ENCODE results near the gene PCDH9. TPM values are rescaled to one million over a fixed set of nuclear protein-coding genes. Genes with fewer than 3 reads are reported as not detected.
"Not testable (repeated sequence)": the region's sequence is repeated elsewhere in the genome, so short reads cannot be mapped to it uniquely, and the experiment has no call there.

The PCDH9 gene
- total RNA-seq, 1 experiment from 2014 or later = 5.8 TPM

GRCh38 chr13:66887088-66887487 is 343.0 kb downstream of the PCDH9 start:
- DNase-seq (ENCODE audit: low spot score) = no peak
- ChIA-PET POLR2A (ENCODE audit: low non-redundant PET) (no interaction called here), CTCF (no interaction called here)
- H3K4me3 ChIP-seq (ENCODE audit: low read depth, low read length, poor library complexity, severe bottlenecking) = no peak overlapping the region
- H3K27me3 ChIP-seq (replicated peaks; ENCODE audit: insufficient read depth, low read depth, low read length, poor library complexity) = no peaks in the 10 kb centered on the region
- H3K36me3 ChIP-seq (ENCODE audit: insufficient read depth, low read length, poor library complexity, severe bottlenecking) = no peaks in the 10 kb centered on the region
- BruUV-seq (replicated peaks) = no TSS peak
- no peaks in the 10 kb centered on the region for H3K9me3 ChIP-seq (ENCODE audit: low read depth, low read length, poor library complexity, severe bottlenecking)
- TF ChIP-seq CTCF (conservative IDR thresholded peaks at IDR 0.05; ENCODE audit: low read depth, low read length) (no peak), EZH2 (IDR thresholded peaks at IDR 0.05; ENCODE audit: borderline replicate concordance, low read depth, low read length, poor library complexity, severe bottlenecking) (no peak)
- H3K27ac ChIP-seq (ENCODE audit: low read depth, low read length, poor library complexity, severe bottlenecking) = no peak overlapping the region
- intact Hi-C loops (cut with micrococcal nuclease; ENCODE audit: unreplicated experiment) = no loop called here
- no peaks in the 10 kb centered on the region for H3K4me1 ChIP-seq (ENCODE audit: insufficient read depth, low read length, poor library complexity, severe bottlenecking)

DNA sequence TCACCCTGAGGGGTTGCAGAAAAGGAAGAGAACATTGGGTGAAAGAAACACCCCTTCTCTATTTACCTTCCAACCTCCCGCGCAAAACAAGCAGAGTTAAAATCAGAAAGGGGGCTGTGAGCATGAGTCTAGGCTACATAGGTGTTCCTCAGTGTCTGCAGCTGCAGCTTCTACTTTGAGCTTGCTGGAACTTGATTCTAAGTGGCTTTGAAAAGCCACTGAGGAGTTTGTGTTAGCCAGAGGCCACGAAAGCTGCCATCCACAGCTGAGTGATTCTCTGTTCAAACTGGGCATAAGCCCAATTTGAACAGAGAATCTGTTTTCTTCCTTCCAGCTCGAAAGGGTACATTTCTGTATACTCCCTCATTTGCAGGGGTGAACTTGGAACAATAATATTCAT is 343.9 kb downstream of the PCDH9 start:
- H3K9me3 ChIP-seq (ENCODE audit: low read depth, low read length, poor library complexity, severe bottlenecking) = no peaks in the 10 kb centered on the region
- no peak for DNase-seq (ENCODE audit: low spot score)
- intact Hi-C loops (cut with micrococcal nuclease; ENCODE audit: unreplicated experiment) = no loop called here
- H3K36me3 ChIP-seq (ENCODE audit: insufficient read depth, low read length, poor library complexity, severe bottlenecking) = no peaks in the 10 kb centered on the region
- no peaks in the 10 kb centered on the region for H3K4me1 ChIP-seq (ENCODE audit: insufficient read depth, low read length, poor library complexity, severe bottlenecking)
- ChIA-PET POLR2A (ENCODE audit: low non-redundant PET) (no interaction called here), CTCF (no interaction called here)
- H3K27ac ChIP-seq (ENCODE audit: low read depth, low read length, poor library complexity, severe bottlenecking) = no peak overlapping the region
- no peak overlapping the region for H3K4me3 ChIP-seq (ENCODE audit: low read depth, low read length, poor library complexity, severe bottlenecking)
- no TSS peak for BruUV-seq (replicated peaks)
- H3K27me3 ChIP-seq (replicated peaks; ENCODE audit: insufficient read depth, low read depth, low read length, poor library complexity) = no peaks in the 10 kb centered on the region
- no peak for TF ChIP-seq EZH2 (IDR thresholded peaks at IDR 0.05; ENCODE audit: borderline replicate concordance, low read depth, low read length, poor library complexity, severe bottlenecking)
- no peak for TF ChIP-seq CTCF (conservative IDR thresholded peaks at IDR 0.05; ENCODE audit: low read depth, low read length)

GRCh38 chr13:66881170-66881569 is 349.0 kb downstream of the PCDH9 start:
- intact Hi-C loops (cut with micrococcal nuclease; ENCODE audit: unreplicated experiment); H3K4me3 ChIP-seq (ENCODE audit: low read depth, low read length, poor library complexity, severe bottlenecking); H3K9me3 ChIP-seq (ENCODE audit: low read depth, low read length, poor library complexity, severe bottlenecking); POLR2A ChIA-PET (ENCODE audit: low non-redundant PET); H3K27ac ChIP-seq (ENCODE audit: low read depth, low read length, poor library complexity, severe bottlenecking); H3K4me1 ChIP-seq (ENCODE audit: insufficient read depth, low read length, poor library complexity, severe bottlenecking); BruUV-seq (replicated peaks); H3K36me3 ChIP-seq (ENCODE audit: insufficient read depth, low read length, poor library complexity, severe bottlenecking); H3K27me3 ChIP-seq (replicated peaks; ENCODE audit: insufficient read depth, low read depth, low read length, poor library complexity); CTCF ChIA-PET; DNase-seq (ENCODE audit: low spot score): not testable (repeated sequence)

DNA sequence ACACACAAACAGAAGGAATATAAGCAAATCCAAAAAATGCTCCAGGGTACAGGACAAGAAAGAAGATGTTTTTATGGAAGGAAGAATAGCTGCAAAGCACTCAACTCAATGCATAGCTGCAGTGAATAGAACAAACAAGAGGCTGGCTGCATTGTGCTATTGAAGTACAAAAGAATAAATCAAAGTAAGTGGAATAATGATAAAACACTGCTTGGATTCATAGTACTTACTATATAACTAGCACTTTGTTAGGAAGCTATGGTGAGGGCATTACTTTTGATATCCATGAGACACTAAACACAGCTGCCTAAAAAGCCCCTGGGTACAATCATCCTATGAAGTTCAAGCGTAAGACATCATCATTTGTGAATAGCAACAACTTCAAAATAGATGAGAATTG is 350.1 kb downstream of the PCDH9 start:
- Histone ChIP-seq H3K9me3 (ENCODE audit: low read depth, low read length, poor library complexity, severe bottlenecking) (no peaks in the 10 kb centered on the region), H3K36me3 (ENCODE audit: insufficient read depth, low read length, poor library complexity, severe bottlenecking) (no peaks in the 10 kb centered on the region), H3K4me1 (ENCODE audit: insufficient read depth, low read length, poor library complexity, severe bottlenecking) (no peaks in the 10 kb centered on the region), H3K4me3 (ENCODE audit: low read depth, low read length, poor library complexity, severe bottlenecking) (no peak overlapping the region), H3K27me3 (replicated peaks; ENCODE audit: insufficient read depth, low read depth, low read length, poor library complexity) (no peaks in the 10 kb centered on the region), H3K27ac (ENCODE audit: low read depth, low read length, poor library complexity, severe bottlenecking) (no peak overlapping the region)
- DNase-seq (ENCODE audit: low spot score) = no peak
- intact Hi-C loops (cut with micrococcal nuclease; ENCODE audit: unreplicated experiment) = no loop called here
- BruUV-seq (replicated peaks) = no TSS peak
- TF ChIP-seq CTCF (conservative IDR thresholded peaks at IDR 0.05; ENCODE audit: low read depth, low read length) = no peak
- ChIA-PET CTCF (no interaction called here), POLR2A (ENCODE audit: low non-redundant PET) (no interaction called here)

All from A673 (cell line).